ENCODE measurements around the gene SCYGR8.
"Not testable (repeated sequence)": the region's sequence is repeated elsewhere in the genome, so short reads cannot be mapped to it uniquely, and the experiment has no call there.

The SCYGR8 gene

GRCh38 chr2:227745594-227745993 lies at the start of gene SCYGR8:
TSS of gene SCYGR8 (plus strand) at chr2:227745894. CDS start at chr2:227745894, 0 bp downstream.
- no peak for DNase-seq

- no peak for DNase-seq
Observed at GRCh38 chr2:227696990-227697679, 48.6 kb upstream of the SCYGR8 start.

GRCh38 chr2:227701556-227701955 lies 44.1 kb upstream of the SCYGR8 start:
- no peak for DNase-seq

GRCh38 chr2:227703280-227703732 lies 42.4 kb upstream of the SCYGR8 start:
- DNase-seq: no peak

- DNase-seq: no peak
Observed at GRCh38 chr2:227703961-227704360, 41.7 kb upstream of the SCYGR8 start.

GRCh38 chr2:227706859-227707258 lies 38.8 kb upstream of the SCYGR8 start:
- no peak for DNase-seq

GRCh38 chr2:227707390-227707789 lies 38.3 kb upstream of the SCYGR8 start:
- DNase-seq: no peak

GRCh38 chr2:227710986-227711385 lies 34.7 kb upstream of the SCYGR8 start:
- no peak for DNase-seq

- no peak for DNase-seq
Observed at GRCh38 chr2:227713291-227713690, 32.4 kb upstream of the SCYGR8 start.

- no peak for DNase-seq
Observed at GRCh38 chr2:227716501-227716900, 29.2 kb upstream of the SCYGR8 start.

- peak; percentile 66 for DNase-seq
Observed at GRCh38 chr2:227717687-227718567, 27.8 kb upstream of the SCYGR8 start, which contains the start of gene SLC19A3. TSS of gene SLC19A3 (minus strand) at chr2:227718028. CDS start at chr2:227702318, 15,710 bp downstream.

GRCh38 chr2:227719641-227720040 lies 26.1 kb upstream of the SCYGR8 start:
- DNase-seq: no peak

- no peak for DNase-seq
Observed at GRCh38 chr2:227720680-227721079, 25.0 kb upstream of the SCYGR8 start.

GRCh38 chr2:227722821-227723220 lies 22.9 kb upstream of the SCYGR8 start:
- not testable (repeated sequence) for DNase-seq

- DNase-seq: no peak
Observed at GRCh38 chr2:227724394-227725039, 21.2 kb upstream of the SCYGR8 start, which contains the start of gene SCYGR6. TSS of gene SCYGR6 (minus strand) at chr2:227724757. CDS start at chr2:227724757, 0 bp downstream.

- no peak for DNase-seq
Observed at GRCh38 chr2:227728035-227728434, 17.7 kb upstream of the SCYGR8 start, which contains the start of gene SCYGR7. TSS of gene SCYGR7 (plus strand) at chr2:227728335. CDS start at chr2:227728335, 0 bp downstream.

- no peak for DNase-seq
Observed at GRCh38 chr2:227739351-227739750, 6.3 kb upstream of the SCYGR8 start.

GRCh38 chr2:227740705-227741104 lies 5.0 kb upstream of the SCYGR8 start:
- not testable (repeated sequence) for DNase-seq

GRCh38 chr2:227748079-227748478 lies 2.4 kb downstream of the SCYGR8 start:
- DNase-seq: no peak

GRCh38 chr2:227756261-227756660 lies 10.6 kb downstream of the SCYGR8 start:
- DNase-seq: not testable (repeated sequence)

GRCh38 chr2:227759411-227760118 lies 13.9 kb downstream of the SCYGR8 start:
- DNase-seq: no peak

- DNase-seq: no peak
Observed at GRCh38 chr2:227761740-227762476, 16.2 kb downstream of the SCYGR8 start.

All from fibroblast of skin of right quadriceps (primary cell).